ENCODE measurements around the gene ZNF888.
"Not testable (repeated sequence)": the region's sequence is repeated elsewhere in the genome, so short reads cannot be mapped to it uniquely, and the experiment has no call there.

GRCh38 chr19:52940905-52941304, 17.7 kb upstream of the ZNF888 start:
- TF ChIP-seq, protein P1, sequence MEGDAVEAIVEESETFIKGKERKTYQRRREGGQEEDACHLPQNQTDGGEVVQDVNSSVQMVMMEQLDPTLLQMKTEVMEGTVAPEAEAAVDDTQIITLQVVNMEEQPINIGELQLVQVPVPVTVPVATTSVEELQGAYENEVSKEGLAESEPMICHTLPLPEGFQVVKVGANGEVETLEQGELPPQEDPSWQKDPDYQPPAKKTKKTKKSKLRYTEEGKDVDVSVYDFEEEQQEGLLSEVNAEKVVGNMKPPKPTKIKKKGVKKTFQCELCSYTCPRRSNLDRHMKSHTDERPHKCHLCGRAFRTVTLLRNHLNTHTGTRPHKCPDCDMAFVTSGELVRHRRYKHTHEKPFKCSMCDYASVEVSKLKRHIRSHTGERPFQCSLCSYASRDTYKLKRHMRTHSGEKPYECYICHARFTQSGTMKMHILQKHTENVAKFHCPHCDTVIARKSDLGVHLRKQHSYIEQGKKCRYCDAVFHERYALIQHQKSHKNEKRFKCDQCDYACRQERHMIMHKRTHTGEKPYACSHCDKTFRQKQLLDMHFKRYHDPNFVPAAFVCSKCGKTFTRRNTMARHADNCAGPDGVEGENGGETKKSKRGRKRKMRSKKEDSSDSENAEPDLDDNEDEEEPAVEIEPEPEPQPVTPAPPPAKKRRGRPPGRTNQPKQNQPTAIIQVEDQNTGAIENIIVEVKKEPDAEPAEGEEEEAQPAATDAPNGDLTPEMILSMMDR (IDR thresholded peaks at IDR 0.05; ENCODE audit: low read depth, low read length, poor library complexity, severe bottlenecking): not testable (repeated sequence)
- not testable (repeated sequence) for TF ChIP-seq EZH2phosphoT487 (IDR thresholded peaks at IDR 0.05; ENCODE audit: borderline replicate concordance, low read length)
